Thyroid gland (tissue), 4 donors: ENCODE measurements around the gene SLC17A1. TPM values are rescaled to one million over a fixed set of nuclear protein-coding genes. Genes with fewer than 3 reads are reported as not detected.

Experiments
- DNase-seq, 2 donors: peaks; one replicate each; pipeline ENCODE4 v3.0.0-alpha.2; 2019
- H3K27ac ChIP-seq, 3 donors: fragments of 200-600 bp; sonication (generic); 1 replicate in 2 of 3; 2 replicates in 1 of 3; pipeline ENCODE4 v1.5.1; 2016 to 2019; ENCODE audit warnings: mild to moderate bottlenecking in 1 of 3, moderate library complexity in 1 of 3
- H3K27me3 ChIP-seq: fragments of 200-600 bp; sonication (generic); one replicate; pipeline ENCODE4 v1.5.1; 2019
- H3K36me3 ChIP-seq, 2 donors: fragments of 200-600 bp; sonication (generic); one replicate each; pipeline ENCODE4 v1.5.1; 2016 to 2019
- H3K4me1 ChIP-seq, 2 donors: fragments of 200-600 bp; sonication (generic); one replicate each; pipeline ENCODE4 v1.5.1; 2017 to 2019
- H3K4me3 ChIP-seq, 3 donors: fragments of 200-600 bp; sonication (generic); replicated peaks in 1 of 3; 1 replicate in 2 of 3; 2 replicates in 1 of 3; pipeline ENCODE4 v1.5.1; 2016; ENCODE audit warnings: mild to moderate bottlenecking in 1 of 3
- H3K9me3 ChIP-seq: fragments of 200-600 bp; sonication (generic); one replicate; pipeline ENCODE4 v1.5.1; 2017
- CTCF ChIP-seq, 6 experiments: fragments of 200-600 bp in 3 of 6; fragments of 450-650 bp in 3 of 6; sonication (generic) in 3 of 6; IDR thresholded peaks; one replicate each; pipeline ENCODE4 v1.5.1; 2016 to 2019; ENCODE audit warnings: antibody characterized with exemption in 6 of 6, mild to moderate bottlenecking in 2 of 6, inconsistent platforms in 1 of 6, moderate library complexity in 1 of 6
- POLR2A ChIP-seq, 2 donors: fragments of 450-650 bp; IDR thresholded peaks; one replicate each; pipeline ENCODE4 v1.6.1; 2017; ENCODE audit warnings: antibody characterized with exemption in 2 of 2, mild to moderate bottlenecking in 2 of 2, moderate library complexity in 1 of 2
- WGBS, 2 donors: methylation state at CpG; one replicate each; pipeline ENCODE4 v1.1.5; 2017; 5-methylcytosine and 5-hydroxymethylcytosine counted together
- intact Hi-C: fragments of 100-400 bp; cut with DNase I; formaldehyde crosslinking; loops from one replicate; pipeline ENCODE4 v1.15.1; 2023
- total RNA-seq, 4 donors: library from RNA; depleted of rRNA; stranded (reverse); fragments of >200 nt; gene quantifications; one replicate each; pipeline ENCODE4 v1.2.3, GENCODE V29; 2016

Gene SLC17A1
- total RNA-seq, 4 donors from 2014 or later: not detected

DNA sequence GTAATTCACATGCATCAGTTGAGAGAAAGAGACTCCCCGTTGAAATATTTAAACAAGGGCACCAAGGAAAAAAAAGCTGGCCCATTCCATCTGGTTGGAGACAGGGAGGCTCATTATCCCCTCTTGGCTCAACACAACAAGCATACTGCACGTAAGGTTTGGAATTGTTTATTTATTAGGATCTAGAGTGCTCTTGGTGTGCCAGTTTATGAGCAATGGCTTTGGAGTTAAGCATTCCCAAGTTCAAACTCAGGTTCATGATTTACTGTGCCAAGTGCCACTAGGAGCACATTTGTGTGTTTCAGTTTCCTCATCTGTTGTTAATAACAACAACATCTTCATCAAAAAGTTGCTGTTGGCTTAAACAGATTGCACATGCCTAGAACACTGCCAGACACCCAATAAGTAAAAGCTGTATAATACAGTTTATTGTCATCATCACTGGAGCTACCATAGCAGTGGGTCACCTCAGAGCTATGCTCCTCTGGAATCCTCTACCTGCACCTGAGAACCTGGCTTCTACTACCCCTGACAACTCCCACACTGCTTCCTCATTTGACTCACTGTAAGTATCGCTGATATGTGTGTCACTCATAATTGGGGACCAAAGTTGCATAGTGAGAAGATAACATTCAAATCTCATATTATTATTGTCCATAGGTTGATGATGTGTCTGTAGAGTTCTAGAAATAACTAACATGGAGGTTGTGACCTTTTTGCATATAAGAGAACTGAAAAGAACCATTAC lies 36.8 kb upstream of the SLC17A1 start:
- no peak for DNase-seq
- Histone ChIP-seq H3K36me3 (no peaks in the 10 kb centered on the region), H3K4me3 (no peak overlapping the region), H3K9me3 (no peaks in the 10 kb centered on the region), H3K27ac (no peak overlapping the region), H3K27me3 (no peaks in the 10 kb centered on the region), H3K4me1 (no peaks in the 10 kb centered on the region)
- TF ChIP-seq POLR2A (IDR thresholded peaks at IDR 0.05) (no peak), CTCF (IDR thresholded peaks at IDR 0.05) (no peak)
- intact Hi-C loops: no loop called here
- 71 to 72% methylated on average over 3 of the region's 3 CpGs for WGBS, 2 donors

- Histone ChIP-seq H3K27ac (no peak overlapping the region), H3K4me3 (no peak overlapping the region), H3K4me1 (no peaks in the 10 kb centered on the region), H3K9me3 (no peaks in the 10 kb centered on the region), H3K36me3 (no peaks in the 10 kb centered on the region), H3K27me3 (no peaks in the 10 kb centered on the region)
- 85 to 94% methylated on average over 3 of the region's 3 CpGs for WGBS, 2 donors
- TF ChIP-seq CTCF (IDR thresholded peaks at IDR 0.05) (no peak), POLR2A (IDR thresholded peaks at IDR 0.05) (no peak)
- intact Hi-C loops: no loop called here
- DNase-seq: no peak
These were observed 34.2 kb upstream of the SLC17A1 start for GRCh38 chr6:25866011-25866410.

- H3K27ac ChIP-seq: no peak overlapping the region
- no peaks in the 10 kb centered on the region for H3K9me3 ChIP-seq
- intact Hi-C loops: no loop called here
- no peak for DNase-seq
- H3K27me3 ChIP-seq: no peaks in the 10 kb centered on the region
- 71% methylated on average over 2 of the region's 2 CpGs for WGBS, 2 donors
- TF ChIP-seq POLR2A (IDR thresholded peaks at IDR 0.05) (no peak), CTCF (IDR thresholded peaks at IDR 0.05) (no peak)
- no peak overlapping the region for H3K4me3 ChIP-seq
- no peaks in the 10 kb centered on the region for H3K4me1 ChIP-seq
- no peaks in the 10 kb centered on the region for H3K36me3 ChIP-seq
These were observed 31.5 kb upstream of the SLC17A1 start for GRCh38 chr6:25863360-25863759.

GRCh38 chr6:25862199-25862598 lies 30.3 kb upstream of the SLC17A1 start:
- H3K4me3 ChIP-seq: no peak overlapping the region
- WGBS, 2 donors: 88 to 93% methylated on average over 4 of the region's 4 CpGs
- H3K27me3 ChIP-seq: no peaks in the 10 kb centered on the region
- no peaks in the 10 kb centered on the region for H3K36me3 ChIP-seq
- no peak for DNase-seq
- TF ChIP-seq POLR2A (IDR thresholded peaks at IDR 0.05): no peak
- TF ChIP-seq CTCF (IDR thresholded peaks at IDR 0.05): no peak
- H3K4me1 ChIP-seq: no peaks in the 10 kb centered on the region
- H3K27ac ChIP-seq: no peak overlapping the region
- no peaks in the 10 kb centered on the region for H3K9me3 ChIP-seq
- intact Hi-C loops: no loop called here

DNA sequence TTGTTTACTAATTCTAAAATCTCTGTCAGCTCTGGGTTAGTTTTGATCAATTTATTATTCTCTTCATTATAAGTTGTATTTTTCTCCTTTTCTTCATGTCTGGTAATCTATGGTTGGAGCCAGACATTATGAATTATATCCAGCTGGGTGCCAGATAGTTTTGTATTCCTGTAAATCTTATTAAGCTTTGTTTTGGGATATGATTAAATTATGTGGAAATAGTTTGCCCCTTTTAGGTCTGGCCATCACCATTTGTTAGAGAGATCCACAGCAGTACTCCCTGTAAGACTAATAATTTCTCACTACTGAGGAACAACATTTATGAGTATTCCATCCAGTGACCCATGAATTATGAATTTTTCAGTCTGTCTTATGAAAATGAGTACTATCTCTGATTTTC lies 20.9 kb upstream of the SLC17A1 start:
- DNase-seq: no peak
- no peak overlapping the region for H3K27ac ChIP-seq
- H3K27me3 ChIP-seq: no peaks in the 10 kb centered on the region
- H3K4me3 ChIP-seq: no peak overlapping the region
- no peaks in the 10 kb centered on the region for H3K36me3 ChIP-seq
- no peak for TF ChIP-seq POLR2A (IDR thresholded peaks at IDR 0.05)
- no peak for TF ChIP-seq CTCF (IDR thresholded peaks at IDR 0.05)
- intact Hi-C loops: no loop called here
- no peaks in the 10 kb centered on the region for H3K9me3 ChIP-seq
- no peaks in the 10 kb centered on the region for H3K4me1 ChIP-seq
